SU-DHL-6 (cell line): Measurements from ENCODE around the gene EVL.

Source experiments
- H2AFZ ChIP-seq: fragments of 200-600 bp; sonication (generic); 2 replicates; pipeline ENCODE4 v1.6.1; 2014; ENCODE audit warnings: low read depth, mild to moderate bottlenecking, moderate library complexity, mixed read lengths, antibody characterized with exemption, low read length; ENCODE audit not compliant: severe bottlenecking
- H3F3A ChIP-seq: fragments of 200-600 bp; shearing (Covaris generic); 2 replicates; pipeline ENCODE4 v1.6.0; 2016; ENCODE audit warnings: antibody characterized with exemption, mild to moderate bottlenecking; ENCODE audit not compliant: insufficient read depth
- H3K27ac ChIP-seq: fragments of 200-600 bp; sonication (generic); 2 replicates; pipeline ENCODE4 v1.5.1; 2016; ENCODE audit warnings: low read depth, mild to moderate bottlenecking, low read length, moderate library complexity, mixed read lengths
- H3K27me3 ChIP-seq: fragments of 200-600 bp; sonication (generic), shearing (Covaris generic); 2 replicates; pipeline ENCODE4 v1.6.0; 2014; ENCODE audit warnings: mild to moderate bottlenecking, low read length
- H3K36me3 ChIP-seq: fragments of 200-600 bp; sonication (generic); 2 replicates; pipeline ENCODE4 v1.6.1; 2014; ENCODE audit warnings: mild to moderate bottlenecking, low read length, mixed read lengths
- H3K4me2 ChIP-seq: fragments of 300-600, 200-600 bp; shearing (Covaris generic), sonication (generic); 2 replicates; pipeline ENCODE4 v1.6.0; 2014; ENCODE audit warnings: low read length, low read depth, mild to moderate bottlenecking; ENCODE audit not compliant: poor library complexity, severe bottlenecking
- H3K4me3 ChIP-seq: fragments of 200-600 bp; sonication (generic); 2 replicates; pipeline ENCODE4 v1.5.1; 2014; ENCODE audit warnings: antibody characterized with exemption, low read length, mild to moderate bottlenecking, mixed read lengths; ENCODE audit not compliant: insufficient read depth, poor library complexity, severe bottlenecking
- H3K79me2 ChIP-seq: fragments of 200-600 bp; sonication (generic); 2 replicates; pipeline ENCODE4 v1.6.1; 2014; ENCODE audit warnings: mild to moderate bottlenecking, low read length, moderate library complexity; ENCODE audit not compliant: insufficient read depth
- H3K9ac ChIP-seq: fragments of 200-600 bp; sonication (generic); 2 replicates; pipeline ENCODE4 v1.7.0; 2014; ENCODE audit warnings: mild to moderate bottlenecking, low read length
- H3K9me2 ChIP-seq: fragments of 200-600 bp; sonication (generic); replicated peaks from 2 replicates; pipeline ENCODE4 v1.6.1; 2014; ENCODE audit warnings: low read length; ENCODE audit not compliant: insufficient read depth
- H3K9me3 ChIP-seq: fragments of 200-600 bp; sonication (generic); 2 replicates; pipeline ENCODE4 v1.6.1; 2014; ENCODE audit warnings: low read length, mixed read lengths; ENCODE audit not compliant: insufficient read depth
- H4K20me1 ChIP-seq: fragments of 200-600 bp; sonication (generic); 2 replicates; pipeline ENCODE4 v1.6.1; 2014; ENCODE audit warnings: low read depth, mild to moderate bottlenecking, antibody characterized with exemption, low read length, moderate library complexity, mixed read lengths
- EZH2phosphoT487 ChIP-seq: fragments of 200-600 bp; sonication (generic), shearing (Covaris generic); conservative IDR thresholded peaks from 2 replicates; pipeline ENCODE4 v1.6.1; 2018; ENCODE audit warnings: mild to moderate bottlenecking, antibody characterized with exemption, low read length, moderate library complexity, mixed read lengths
- TF ChIP-seq, protein P1 (sequence below): fragments of 200-600 bp; sonication (generic); IDR thresholded peaks from one replicate; pipeline ENCODE4 v1.5.1; 2017; ENCODE audit warnings: antibody characterized with exemption, mild to moderate bottlenecking, low read length, moderate library complexity; ENCODE audit not compliant: insufficient read depth, poor library complexity, severe bottlenecking

Gene EVL

DNA sequence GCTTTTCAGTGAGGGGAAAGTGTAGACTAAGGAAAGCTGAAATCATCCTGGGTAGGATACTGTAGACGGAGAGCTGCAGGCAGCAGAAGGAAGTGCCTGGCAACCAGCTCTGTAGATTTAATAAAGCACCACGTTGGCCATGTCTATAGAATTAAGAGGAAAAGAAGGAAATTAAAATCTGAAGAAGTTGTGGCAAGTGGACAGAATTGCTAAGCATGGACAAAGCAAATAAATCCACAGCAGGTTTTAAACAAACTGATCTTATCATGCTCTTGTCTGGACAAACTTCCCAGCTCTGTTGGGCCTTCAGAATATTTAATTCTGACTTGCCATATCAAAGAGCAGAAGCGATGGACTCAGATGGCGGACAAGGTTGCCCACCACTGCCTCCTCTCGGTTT is 27.2 kb upstream of the EVL start:
- no peak overlapping the region for H3K9ac ChIP-seq
- H3K36me3 ChIP-seq, result no peaks in the 10 kb centered on the region
- H3F3A ChIP-seq, result no peaks in the 10 kb centered on the region
- TF ChIP-seq, protein P1, sequence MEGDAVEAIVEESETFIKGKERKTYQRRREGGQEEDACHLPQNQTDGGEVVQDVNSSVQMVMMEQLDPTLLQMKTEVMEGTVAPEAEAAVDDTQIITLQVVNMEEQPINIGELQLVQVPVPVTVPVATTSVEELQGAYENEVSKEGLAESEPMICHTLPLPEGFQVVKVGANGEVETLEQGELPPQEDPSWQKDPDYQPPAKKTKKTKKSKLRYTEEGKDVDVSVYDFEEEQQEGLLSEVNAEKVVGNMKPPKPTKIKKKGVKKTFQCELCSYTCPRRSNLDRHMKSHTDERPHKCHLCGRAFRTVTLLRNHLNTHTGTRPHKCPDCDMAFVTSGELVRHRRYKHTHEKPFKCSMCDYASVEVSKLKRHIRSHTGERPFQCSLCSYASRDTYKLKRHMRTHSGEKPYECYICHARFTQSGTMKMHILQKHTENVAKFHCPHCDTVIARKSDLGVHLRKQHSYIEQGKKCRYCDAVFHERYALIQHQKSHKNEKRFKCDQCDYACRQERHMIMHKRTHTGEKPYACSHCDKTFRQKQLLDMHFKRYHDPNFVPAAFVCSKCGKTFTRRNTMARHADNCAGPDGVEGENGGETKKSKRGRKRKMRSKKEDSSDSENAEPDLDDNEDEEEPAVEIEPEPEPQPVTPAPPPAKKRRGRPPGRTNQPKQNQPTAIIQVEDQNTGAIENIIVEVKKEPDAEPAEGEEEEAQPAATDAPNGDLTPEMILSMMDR, result no peak
- TF ChIP-seq EZH2phosphoT487, result no peak
- no peaks in the 10 kb centered on the region for H4K20me1 ChIP-seq
- no peaks in the 10 kb centered on the region for H3K79me2 ChIP-seq
- H3K4me3 ChIP-seq, result no peak overlapping the region
- no peaks in the 10 kb centered on the region for H3K27me3 ChIP-seq
- H3K9me2 ChIP-seq, result no peaks in the 10 kb centered on the region
- H2AFZ ChIP-seq, result no peak overlapping the region
- no peak overlapping the region for H3K27ac ChIP-seq
- H3K4me2 ChIP-seq, result no peak overlapping the region
- no peaks in the 10 kb centered on the region for H3K9me3 ChIP-seq

GRCh38 chr14:100039903-100040302 is 25.3 kb upstream of the EVL start:
- Histone ChIP-seq H3K27me3 (no peaks in the 10 kb centered on the region), H3K79me2 (no peaks in the 10 kb centered on the region), H3K36me3 (no peaks in the 10 kb centered on the region), H4K20me1 (no peaks in the 10 kb centered on the region), H3K4me2 (no peak overlapping the region), H3K27ac (no peak overlapping the region), H3K9me3 (no peaks in the 10 kb centered on the region), H3K9me2 (no peaks in the 10 kb centered on the region), H2AFZ (no peak overlapping the region), H3F3A (no peaks in the 10 kb centered on the region), H3K9ac (no peak overlapping the region), H3K4me3 (no peak overlapping the region)
- TF ChIP-seq EZH2phosphoT487, result no peak
- TF ChIP-seq, protein P1, result no peak

- Histone ChIP-seq H3K36me3 (no peaks in the 10 kb centered on the region), H2AFZ (no peak overlapping the region), H4K20me1 (no peaks in the 10 kb centered on the region), H3K27ac (no peak overlapping the region), H3F3A (no peaks in the 10 kb centered on the region), H3K27me3 (no peaks in the 10 kb centered on the region), H3K9me2 (no peaks in the 10 kb centered on the region), H3K4me3 (no peak overlapping the region), H3K4me2 (no peak overlapping the region), H3K9me3 (no peaks in the 10 kb centered on the region), H3K9ac (no peak overlapping the region), H3K79me2 (no peaks in the 10 kb centered on the region)
- TF ChIP-seq EZH2phosphoT487, result no peak
- TF ChIP-seq, protein P1, result no peak
These were observed 24.0 kb upstream of the EVL start for GRCh38 chr14:100041271-100041670.

- Histone ChIP-seq H2AFZ (no peak overlapping the region), H3K27me3 (no peaks in the 10 kb centered on the region), H3K9me3 (no peaks in the 10 kb centered on the region), H3K4me2 (no peak overlapping the region), H3F3A (no peaks in the 10 kb centered on the region), H3K9ac (no peak overlapping the region), H3K4me3 (no peak overlapping the region), H3K9me2 (no peaks in the 10 kb centered on the region), H3K36me3 (no peaks in the 10 kb centered on the region), H4K20me1 (no peaks in the 10 kb centered on the region), H3K27ac (no peak overlapping the region), H3K79me2 (no peaks in the 10 kb centered on the region)
- TF ChIP-seq, protein P1, result no peak
- no peak for TF ChIP-seq EZH2phosphoT487
These were observed 22.9 kb upstream of the EVL start for GRCh38 chr14:100042286-100042685.
